ENCODE data around the gene HNRNPA3. TPM values are rescaled to one million over a fixed set of nuclear protein-coding genes. Genes with fewer than 3 reads are reported as not detected.
"Not testable (repeated sequence)": the region's sequence is repeated elsewhere in the genome, so short reads cannot be mapped to it uniquely, and the experiment has no call there.

The HNRNPA3 gene
- polyA plus RNA-seq, 1 of the 3 experiments (the other 2 are of a cell fraction), result 102 TPM

- H3K9me2 ChIP-seq, result no peaks in the 10 kb centered on the region
- WGBS (ENCODE audit: low lambda C conversion rate), result 75% methylated on average over 2 of the region's 2 CpGs
- no peak overlapping the region for H3K9ac ChIP-seq
- H3K27ac ChIP-seq (ENCODE audit: low read depth in 2 of 2, low read length in 1 of 2), result no peak overlapping the region
- H3F3A ChIP-seq (replicated peaks; ENCODE audit: insufficient read depth), result peaks cover 2% of the 10 kb centered on the region
- H3K79me2 ChIP-seq (ENCODE audit: insufficient read depth), result no peaks in the 10 kb centered on the region
- H4K20me1 ChIP-seq (ENCODE audit: insufficient read depth), result no peaks in the 10 kb centered on the region
- no peaks in the 10 kb centered on the region for H3K27me3 ChIP-seq (ENCODE audit: insufficient read depth)
- no peak overlapping the region for H3K4me3 ChIP-seq (ENCODE audit: low read depth in 2 of 2, low read length in 1 of 2)
- no peak overlapping the region for H3K4me2 ChIP-seq
- TF ChIP-seq RAD21 (IDR thresholded peaks at IDR 0.05; ENCODE audit: low read length) (no peak), TAF1 (IDR thresholded peaks at IDR 0.05; ENCODE audit: borderline replicate concordance, low read depth, low read length) (no peak), NRF1 (IDR thresholded peaks at IDR 0.05; ENCODE audit: low read depth, low read length) (no peak), TEAD4 (IDR thresholded peaks at IDR 0.05; ENCODE audit: borderline replicate concordance, insufficient read depth) (no peak), NFIC (IDR thresholded peaks at IDR 0.05; ENCODE audit: borderline replicate concordance) (no peak), MAX (IDR thresholded peaks at IDR 0.05; ENCODE audit: low read depth) (no peak), USF2 (IDR thresholded peaks at IDR 0.05; ENCODE audit: borderline replicate concordance, low read depth, low read length) (no peak), CTCF (IDR thresholded peaks at IDR 0.05) (no peak), FOSL2 (IDR thresholded peaks at IDR 0.05; ENCODE audit: borderline replicate concordance, low read depth) (no peak), CHD2 (IDR thresholded peaks at IDR 0.05; ENCODE audit: low read length, partially characterized antibody) (no peak), EZH2phosphoT487 (IDR thresholded peaks at IDR 0.05; ENCODE audit: borderline replicate concordance, low read depth) (no peak), JUND (IDR thresholded peaks at IDR 0.05) (no peak), PBX3 (IDR thresholded peaks at IDR 0.05) (no peak), ELF1 (IDR thresholded peaks at IDR 0.05) (no peak)
- H3K4me1 ChIP-seq (ENCODE audit: control insufficient read depth in 1 of 2, insufficient read depth in 2 of 2, low read depth in 1 of 2, low read length in 1 of 2), result no peaks in the 10 kb centered on the region
- H2AFZ ChIP-seq (ENCODE audit: low read depth), result no peak overlapping the region
- no peaks in the 10 kb centered on the region for H3K36me3 ChIP-seq (replicated peaks in 1 of 2; ENCODE audit: control insufficient read depth in 1 of 2, insufficient read depth in 2 of 2, low read length in 1 of 2)
- no peaks in the 10 kb centered on the region for H3K9me3 ChIP-seq
- ChIA-PET CTCF (interaction anchor here (2.0 kb wide), 1 partner anchor 14 kb away, joined by 6 read pairs; no protein-coding TSS in a partner anchor), POLR2A (no interaction called here)
- no peak for DNase-seq
Observed at GRCh38 chr2:177179227-177179626, 33.4 kb upstream of the HNRNPA3 start.

GRCh38 chr2:177179671-177180070 is 32.9 kb upstream of the HNRNPA3 start:
- H3K9me3 ChIP-seq; H3K9ac ChIP-seq; H3F3A ChIP-seq (replicated peaks; ENCODE audit: insufficient read depth); H3K9me2 ChIP-seq; H3K79me2 ChIP-seq (ENCODE audit: insufficient read depth); H4K20me1 ChIP-seq (ENCODE audit: insufficient read depth); H2AFZ ChIP-seq (ENCODE audit: low read depth); H3K27me3 ChIP-seq (ENCODE audit: insufficient read depth); H3K4me2 ChIP-seq; H3K27ac ChIP-seq (ENCODE audit: low read depth in 2 of 2, low read length in 1 of 2); H3K36me3 ChIP-seq (replicated peaks in 1 of 2; ENCODE audit: control insufficient read depth in 1 of 2, insufficient read depth in 2 of 2, low read length in 1 of 2); DNase-seq; H3K4me3 ChIP-seq (ENCODE audit: low read depth in 2 of 2, low read length in 1 of 2); POLR2A ChIA-PET; H3K4me1 ChIP-seq (ENCODE audit: control insufficient read depth in 1 of 2, insufficient read depth in 2 of 2, low read depth in 1 of 2, low read length in 1 of 2): not testable (repeated sequence)
- CTCF ChIA-PET, result interaction anchor here (2.0 kb wide), 1 partner anchor 15 kb away, joined by 6 read pairs; no protein-coding TSS in a partner anchor
